ENCODE results near the gene PSG5.
"Not testable (repeated sequence)": the region's sequence is repeated elsewhere in the genome, so short reads cannot be mapped to it uniquely, and the experiment has no call there.

DNA sequence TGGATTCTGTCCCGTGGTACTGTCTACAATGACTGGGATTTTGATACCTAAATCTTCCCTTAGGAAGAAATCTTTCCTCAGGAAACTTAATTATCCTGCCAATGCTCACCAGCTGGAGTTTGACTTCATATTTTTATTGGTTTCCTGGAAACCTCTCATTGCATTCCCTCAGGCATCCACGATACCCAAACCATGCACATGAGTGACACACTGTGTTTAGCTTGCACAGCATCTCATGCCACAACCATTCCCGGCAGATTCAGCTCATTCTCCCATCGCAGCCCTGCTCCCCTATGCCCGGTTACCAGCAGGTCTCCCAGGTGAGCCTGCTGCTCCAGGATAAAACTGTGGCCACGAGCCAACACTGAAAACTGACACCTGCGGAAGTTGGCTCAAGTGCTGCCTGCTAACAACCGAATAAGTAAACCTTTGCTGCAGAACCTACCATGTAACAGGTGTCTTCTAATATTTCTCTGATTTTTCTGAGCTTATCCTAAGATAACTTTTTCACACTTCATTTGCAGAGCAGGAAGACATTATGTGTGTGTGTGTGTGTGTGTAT is 55.0 kb downstream of the PSG5 start:
- TF ChIP-seq, protein P1, sequence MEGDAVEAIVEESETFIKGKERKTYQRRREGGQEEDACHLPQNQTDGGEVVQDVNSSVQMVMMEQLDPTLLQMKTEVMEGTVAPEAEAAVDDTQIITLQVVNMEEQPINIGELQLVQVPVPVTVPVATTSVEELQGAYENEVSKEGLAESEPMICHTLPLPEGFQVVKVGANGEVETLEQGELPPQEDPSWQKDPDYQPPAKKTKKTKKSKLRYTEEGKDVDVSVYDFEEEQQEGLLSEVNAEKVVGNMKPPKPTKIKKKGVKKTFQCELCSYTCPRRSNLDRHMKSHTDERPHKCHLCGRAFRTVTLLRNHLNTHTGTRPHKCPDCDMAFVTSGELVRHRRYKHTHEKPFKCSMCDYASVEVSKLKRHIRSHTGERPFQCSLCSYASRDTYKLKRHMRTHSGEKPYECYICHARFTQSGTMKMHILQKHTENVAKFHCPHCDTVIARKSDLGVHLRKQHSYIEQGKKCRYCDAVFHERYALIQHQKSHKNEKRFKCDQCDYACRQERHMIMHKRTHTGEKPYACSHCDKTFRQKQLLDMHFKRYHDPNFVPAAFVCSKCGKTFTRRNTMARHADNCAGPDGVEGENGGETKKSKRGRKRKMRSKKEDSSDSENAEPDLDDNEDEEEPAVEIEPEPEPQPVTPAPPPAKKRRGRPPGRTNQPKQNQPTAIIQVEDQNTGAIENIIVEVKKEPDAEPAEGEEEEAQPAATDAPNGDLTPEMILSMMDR (conservative IDR thresholded peaks at IDR 0.05; ENCODE audit: low read depth in 2 of 2), result not testable (repeated sequence)
- not testable (repeated sequence) for TF ChIP-seq EZH2 (IDR thresholded peaks at IDR 0.05; ENCODE audit: low read depth, unreplicated experiment); POLR2AphosphoS5 (IDR thresholded peaks at IDR 0.05; ENCODE audit: low read depth); JUNB (IDR thresholded peaks at IDR 0.05; ENCODE audit: unreplicated experiment); NANOG (IDR thresholded peaks at IDR 0.05; ENCODE audit: borderline replicate concordance); CREB1 (CRISPR knock-in tag; IDR thresholded peaks at IDR 0.05; ENCODE audit: low read depth); EZH2phosphoT487 (IDR thresholded peaks at IDR 0.05; ENCODE audit: unreplicated experiment)
- TF ChIP-seq, protein P2, sequence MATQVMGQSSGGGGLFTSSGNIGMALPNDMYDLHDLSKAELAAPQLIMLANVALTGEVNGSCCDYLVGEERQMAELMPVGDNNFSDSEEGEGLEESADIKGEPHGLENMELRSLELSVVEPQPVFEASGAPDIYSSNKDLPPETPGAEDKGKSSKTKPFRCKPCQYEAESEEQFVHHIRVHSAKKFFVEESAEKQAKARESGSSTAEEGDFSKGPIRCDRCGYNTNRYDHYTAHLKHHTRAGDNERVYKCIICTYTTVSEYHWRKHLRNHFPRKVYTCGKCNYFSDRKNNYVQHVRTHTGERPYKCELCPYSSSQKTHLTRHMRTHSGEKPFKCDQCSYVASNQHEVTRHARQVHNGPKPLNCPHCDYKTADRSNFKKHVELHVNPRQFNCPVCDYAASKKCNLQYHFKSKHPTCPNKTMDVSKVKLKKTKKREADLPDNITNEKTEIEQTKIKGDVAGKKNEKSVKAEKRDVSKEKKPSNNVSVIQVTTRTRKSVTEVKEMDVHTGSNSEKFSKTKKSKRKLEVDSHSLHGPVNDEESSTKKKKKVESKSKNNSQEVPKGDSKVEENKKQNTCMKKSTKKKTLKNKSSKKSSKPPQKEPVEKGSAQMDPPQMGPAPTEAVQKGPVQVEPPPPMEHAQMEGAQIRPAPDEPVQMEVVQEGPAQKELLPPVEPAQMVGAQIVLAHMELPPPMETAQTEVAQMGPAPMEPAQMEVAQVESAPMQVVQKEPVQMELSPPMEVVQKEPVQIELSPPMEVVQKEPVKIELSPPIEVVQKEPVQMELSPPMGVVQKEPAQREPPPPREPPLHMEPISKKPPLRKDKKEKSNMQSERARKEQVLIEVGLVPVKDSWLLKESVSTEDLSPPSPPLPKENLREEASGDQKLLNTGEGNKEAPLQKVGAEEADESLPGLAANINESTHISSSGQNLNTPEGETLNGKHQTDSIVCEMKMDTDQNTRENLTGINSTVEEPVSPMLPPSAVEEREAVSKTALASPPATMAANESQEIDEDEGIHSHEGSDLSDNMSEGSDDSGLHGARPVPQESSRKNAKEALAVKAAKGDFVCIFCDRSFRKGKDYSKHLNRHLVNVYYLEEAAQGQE (IDR thresholded peaks at IDR 0.05; ENCODE audit: unreplicated experiment), result not testable (repeated sequence)

Data from GM23338 (cell line).